ENCODE measurements around the gene WDR11. TPM values are rescaled to one million over a fixed set of nuclear protein-coding genes. Genes with fewer than 3 reads are reported as not detected.

The WDR11 gene
- total and polyA plus RNA-seq, 9 donors, result 20.7 to 55.3 (median 41.8) TPM

DNA sequence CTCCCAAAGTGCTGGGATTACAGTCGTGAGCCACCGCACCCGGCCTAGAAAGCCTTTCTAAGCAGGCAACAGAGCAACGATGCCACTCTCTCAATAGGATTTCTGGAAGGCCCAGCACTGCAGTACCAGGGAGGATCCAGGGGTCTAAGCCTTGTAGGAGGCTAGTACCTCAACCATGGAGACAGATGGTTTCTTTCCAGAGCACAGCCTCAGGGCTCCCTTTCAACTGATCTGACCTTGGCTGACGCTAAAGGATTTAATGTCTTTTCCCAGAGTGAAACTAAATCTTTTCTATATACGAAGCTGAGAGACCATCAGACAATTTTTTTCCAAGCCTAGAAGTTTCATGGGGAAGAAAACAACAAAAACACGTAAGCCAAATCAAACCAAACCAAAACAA is 78.0 kb downstream of the WDR11 start:
- intact Hi-C loops (cut with DNase I), result no loop called here

DNA sequence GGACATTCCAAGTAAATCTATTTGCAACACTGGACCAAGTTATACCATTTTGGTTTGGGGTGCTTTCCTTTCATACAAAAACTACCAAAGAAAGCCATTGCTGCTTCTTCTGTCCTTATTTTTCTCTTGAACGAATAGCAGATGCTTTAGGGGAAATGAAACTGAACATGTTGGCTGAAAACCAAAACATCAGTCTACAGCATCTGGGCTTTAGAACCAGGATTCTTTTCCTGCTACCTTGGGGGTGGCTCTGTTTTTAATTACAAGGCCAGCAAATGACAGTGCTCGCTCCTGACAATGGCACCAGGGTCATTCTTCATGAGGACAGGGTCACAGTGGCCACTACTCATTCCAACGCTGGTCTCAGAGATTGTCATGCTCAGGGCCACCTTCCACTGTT is 80.3 kb downstream of the WDR11 start:
- TF ChIP-seq, protein P1, sequence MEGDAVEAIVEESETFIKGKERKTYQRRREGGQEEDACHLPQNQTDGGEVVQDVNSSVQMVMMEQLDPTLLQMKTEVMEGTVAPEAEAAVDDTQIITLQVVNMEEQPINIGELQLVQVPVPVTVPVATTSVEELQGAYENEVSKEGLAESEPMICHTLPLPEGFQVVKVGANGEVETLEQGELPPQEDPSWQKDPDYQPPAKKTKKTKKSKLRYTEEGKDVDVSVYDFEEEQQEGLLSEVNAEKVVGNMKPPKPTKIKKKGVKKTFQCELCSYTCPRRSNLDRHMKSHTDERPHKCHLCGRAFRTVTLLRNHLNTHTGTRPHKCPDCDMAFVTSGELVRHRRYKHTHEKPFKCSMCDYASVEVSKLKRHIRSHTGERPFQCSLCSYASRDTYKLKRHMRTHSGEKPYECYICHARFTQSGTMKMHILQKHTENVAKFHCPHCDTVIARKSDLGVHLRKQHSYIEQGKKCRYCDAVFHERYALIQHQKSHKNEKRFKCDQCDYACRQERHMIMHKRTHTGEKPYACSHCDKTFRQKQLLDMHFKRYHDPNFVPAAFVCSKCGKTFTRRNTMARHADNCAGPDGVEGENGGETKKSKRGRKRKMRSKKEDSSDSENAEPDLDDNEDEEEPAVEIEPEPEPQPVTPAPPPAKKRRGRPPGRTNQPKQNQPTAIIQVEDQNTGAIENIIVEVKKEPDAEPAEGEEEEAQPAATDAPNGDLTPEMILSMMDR (IDR thresholded peaks at IDR 0.05), result no peak
- TF ChIP-seq EP300 (IDR thresholded peaks at IDR 0.05) (no peak), POLR2A (IDR thresholded peaks at IDR 0.05) (no peak)
- intact Hi-C loops (cut with DNase I), result no loop called here
- WGBS, 3 donors, result 37 to 55% (median 40%) methylated on average over 3 of the region's 3 CpGs
- DNase-seq, result no peak
- Histone ChIP-seq H3K4me1 (ENCODE audit: insufficient read depth) (no peaks in the 10 kb centered on the region), H3K36me3 (no peaks in the 10 kb centered on the region), H3K27me3 (no peaks in the 10 kb centered on the region), H3K9me3 (no peaks in the 10 kb centered on the region), H3K4me3 (no peak overlapping the region), H3K27ac (no peak overlapping the region)

More for the DNA sequence above, 78.0 kb downstream of the WDR11 start:
- H3K4me3 ChIP-seq, result no peak overlapping the region
- no peaks in the 10 kb centered on the region for H3K9me3 ChIP-seq
- 45 to 51% (median 49%) methylated on average over 7 of the region's 7 CpGs for WGBS, 3 donors
- TF ChIP-seq POLR2A (IDR thresholded peaks at IDR 0.05), result no peak
- no peak for TF ChIP-seq EP300 (IDR thresholded peaks at IDR 0.05)
- TF ChIP-seq, protein P1 (IDR thresholded peaks at IDR 0.05), result no peak
- no peak for DNase-seq
- H3K36me3 ChIP-seq, result no peaks in the 10 kb centered on the region
- no peaks in the 10 kb centered on the region for H3K27me3 ChIP-seq
- H3K27ac ChIP-seq, result no peak overlapping the region
- no peaks in the 10 kb centered on the region for H3K4me1 ChIP-seq (ENCODE audit: insufficient read depth)

DNA sequence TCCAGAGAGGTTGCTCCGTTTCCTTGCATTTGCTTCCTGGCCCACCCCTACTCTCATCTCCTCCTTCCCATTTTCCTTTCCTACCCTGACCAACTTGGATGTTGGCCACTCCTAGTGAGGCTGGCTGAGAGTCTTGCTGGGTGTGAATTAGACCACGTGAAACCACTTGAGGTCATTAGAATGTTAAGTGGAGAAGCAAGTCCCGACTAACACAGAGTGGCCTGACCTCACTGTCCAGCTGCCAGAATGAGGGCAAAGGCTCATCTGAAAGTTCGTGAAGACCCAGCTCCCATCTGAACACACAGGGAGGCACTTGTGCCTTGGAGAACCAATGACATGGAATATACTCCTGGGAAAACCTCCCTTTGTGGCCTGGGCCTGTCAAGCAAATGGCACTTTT is 80.8 kb downstream of the WDR11 start:
- intact Hi-C loops (cut with DNase I), result no loop called here
- WGBS, 3 donors, result 57 to 71% (median 69%) methylated on average over 4 of the region's 4 CpGs
- TF ChIP-seq, protein P1 (IDR thresholded peaks at IDR 0.05), result no peak
- TF ChIP-seq POLR2A (IDR thresholded peaks at IDR 0.05), result no peak
- no peak for TF ChIP-seq EP300 (IDR thresholded peaks at IDR 0.05)

GRCh38 chr10:120938822-120939221 is 87.7 kb downstream of the WDR11 start:
- Histone ChIP-seq H3K27ac (no peak overlapping the region), H3K4me3 (no peak overlapping the region), H3K27me3 (no peaks in the 10 kb centered on the region), H3K9me3 (no peaks in the 10 kb centered on the region), H3K36me3 (no peaks in the 10 kb centered on the region), H3K4me1 (ENCODE audit: insufficient read depth) (no peaks in the 10 kb centered on the region)
- intact Hi-C loops (cut with DNase I), result no loop called here
- 86 to 94% (median 92%) methylated on average over 5 of the region's 5 CpGs for WGBS, 3 donors
- TF ChIP-seq, protein P1 (IDR thresholded peaks at IDR 0.05), result no peak
- no peak for TF ChIP-seq POLR2A (IDR thresholded peaks at IDR 0.05)
- TF ChIP-seq EP300 (IDR thresholded peaks at IDR 0.05), result no peak
- no peak for DNase-seq

More for the DNA sequence above, 80.8 kb downstream of the WDR11 start:
- no peaks in the 10 kb centered on the region for H3K9me3 ChIP-seq
- no peaks in the 10 kb centered on the region for H3K36me3 ChIP-seq
- H3K27ac ChIP-seq, result no peak overlapping the region
- no peaks in the 10 kb centered on the region for H3K4me1 ChIP-seq (ENCODE audit: insufficient read depth)
- H3K4me3 ChIP-seq, result no peak overlapping the region
- no peak for DNase-seq
- no peaks in the 10 kb centered on the region for H3K27me3 ChIP-seq

Data from ovary (tissue), 9 donors.